GM23338 (cell line): ENCODE measurements around the gene PEAK3. TPM values are rescaled to one million over a fixed set of nuclear protein-coding genes. Genes with fewer than 3 reads are reported as not detected.

Experiments used
- ATAC-seq: fragments of 200-7000 bp; cut with Tn5 transposase; 3 replicates; pipeline ENCODE4 v1.9.1; 2020
- DNase-seq: peaks from one replicate; pipeline ENCODE4 v3.0.0-alpha.2; 2015; ENCODE audit warnings: low spot score
- H2AFZ ChIP-seq: fragments of 200-600 bp; sonication (generic); 2 replicates; pipeline ENCODE4 v1.8.0; 2016; ENCODE audit warnings: antibody characterized with exemption, mild to moderate bottlenecking, moderate library complexity
- H3F3A ChIP-seq: fragments of 200-600 bp; sonication (generic); replicated peaks from 2 replicates; pipeline ENCODE4 v1.8.0; 2017; ENCODE audit warnings: antibody characterized with exemption, mixed run types, low read depth
- H3K27ac ChIP-seq: fragments of 200-600 bp; sonication (generic); 2 replicates; pipeline ENCODE4 v1.6.1; 2016; ENCODE audit warnings: low read depth
- H3K27me3 ChIP-seq: fragments of 200-600 bp; sonication (generic); 2 replicates; pipeline ENCODE4 v1.8.0; 2016; ENCODE audit warnings: mild to moderate bottlenecking, mixed run types, moderate library complexity; ENCODE audit not compliant: insufficient read depth
- H3K36me3 ChIP-seq: fragments of 200-600 bp; sonication (generic); 2 replicates; pipeline ENCODE4 v1.8.0; 2016; ENCODE audit warnings: mild to moderate bottlenecking; ENCODE audit not compliant: insufficient read depth
- H3K4me1 ChIP-seq: fragments of 200-600 bp; sonication (generic); 2 replicates; pipeline ENCODE4 v1.8.0; 2016; ENCODE audit warnings: mild to moderate bottlenecking, moderate library complexity; ENCODE audit not compliant: insufficient read depth
- H3K4me2 ChIP-seq: fragments of 200-600 bp; sonication (generic); 2 replicates; pipeline ENCODE4 v1.7.1; 2017; ENCODE audit warnings: mixed run types
- H3K4me3 ChIP-seq: fragments of 200-600 bp; sonication (generic); 2 replicates; pipeline ENCODE4 v1.6.1; 2016; ENCODE audit warnings: mixed run types
- H3K79me2 ChIP-seq: fragments of 200-600 bp; sonication (generic); replicated peaks from 2 replicates; pipeline ENCODE4 v1.8.0; 2017; ENCODE audit warnings: mild to moderate bottlenecking; ENCODE audit not compliant: insufficient read depth
- H3K9me2 ChIP-seq: fragments of 200-600 bp; sonication (generic); 2 replicates; pipeline ENCODE4 v1.8.0; 2017; ENCODE audit not compliant: insufficient read depth
- H4K20me1 ChIP-seq: fragments of 200-600 bp; sonication (generic); replicated peaks from 2 replicates; pipeline ENCODE4 v1.8.0; 2017; ENCODE audit warnings: mild to moderate bottlenecking; ENCODE audit not compliant: insufficient read depth
- H3K27ac Mint-ChIP-seq: 2 replicates; pipeline ENCODE4 v1.8.0; 2020; ENCODE audit warnings: inconsistent platforms, mild to moderate bottlenecking, moderate library complexity, mixed read lengths
- H3K27me3 Mint-ChIP-seq: 3 replicates; pipeline ENCODE4 v1.8.0; 2022; ENCODE audit warnings: low read depth, mild to moderate bottlenecking, moderate library complexity, mixed read lengths, inconsistent platforms; ENCODE audit not compliant: insufficient read depth, poor library complexity
- H3K36me3 Mint-ChIP-seq: 3 replicates; pipeline ENCODE4 v1.8.0; 2021; ENCODE audit warnings: low read depth, mild to moderate bottlenecking, inconsistent platforms, moderate library complexity, mixed read lengths
- H3K4me1 Mint-ChIP-seq: 3 replicates; pipeline ENCODE4 v1.8.0; 2020; ENCODE audit warnings: mild to moderate bottlenecking, inconsistent platforms, mixed read lengths
- H3K4me3 Mint-ChIP-seq: 3 replicates; pipeline ENCODE4 v1.8.0; 2021; ENCODE audit warnings: moderate library complexity, mild to moderate bottlenecking, inconsistent platforms, mixed read lengths
- H3K9me3 Mint-ChIP-seq: 3 replicates; pipeline ENCODE4 v1.8.0; 2020; ENCODE audit warnings: moderate library complexity, mild to moderate bottlenecking, inconsistent platforms, mixed read lengths
- CREB1 ChIP-seq: fragments of 250-450 bp; sonication (Bioruptor Pico); IDR thresholded peaks from 2 replicates; pipeline ENCODE4 v1.5.0; 2020; ENCODE audit warnings: low read depth, mild to moderate bottlenecking, moderate library complexity
- CTCF ChIP-seq, 2 experiments: fragments of 200-600 bp in 1 of 2; sonication (generic) in 1 of 2; conservative IDR thresholded peaks; 2 replicates each; pipeline versions ENCODE4 v1.5.1 to v1.6.1; 2016 to 2017; ENCODE audit warnings: antibody characterized with exemption in 2 of 2, low read depth in 2 of 2, mild to moderate bottlenecking in 2 of 2, moderate library complexity in 1 of 2
- ETS1 ChIP-seq: IDR thresholded peaks from 2 replicates; pipeline ENCODE4 v1.6.1; 2016; ENCODE audit warnings: antibody characterized with exemption
- EZH2 ChIP-seq: fragments of 200-600 bp; sonication (generic); IDR thresholded peaks from one replicate; pipeline ENCODE4 v1.8.0; 2017; ENCODE audit warnings: antibody characterized with exemption, mild to moderate bottlenecking, low read depth; ENCODE audit not compliant: unreplicated experiment
- NANOG ChIP-seq: IDR thresholded peaks from 2 replicates; pipeline ENCODE4 v1.6.1; 2016; ENCODE audit warnings: antibody characterized with exemption, borderline replicate concordance
- STAT1 ChIP-seq: IDR thresholded peaks from one replicate; pipeline ENCODE4 v1.6.1; 2016; ENCODE audit warnings: antibody characterized with exemption; ENCODE audit not compliant: unreplicated experiment
- polyA plus RNA-seq: library from polyadenylated mRNA; unstranded; fragments of >200 nt; fragmentation: Nextera tagmentation; extraction: Ambion mirVana; gene quantifications from 2 replicates; pipeline ENCODE4 v1.2.1, GENCODE V29; 2016
- total RNA-seq: library from RNA; depleted of rRNA; stranded (reverse); fragments of >200 nt; shearing (Covaris generic); gene quantifications from 2 replicates; pipeline ENCODE4 v1.2.3, GENCODE V29; 2014
- TF ChIP-seq, protein P1 (sequence below): fragments of 250-450 bp; sonication (Bioruptor Pico); IDR thresholded peaks from 2 replicates; pipeline ENCODE4 v1.5.0; 2020; ENCODE audit warnings: mild to moderate bottlenecking, moderate library complexity

The PEAK3 gene
- total and polyA plus RNA-seq, 2 experiments from 2014 or later, result not detected

DNA sequence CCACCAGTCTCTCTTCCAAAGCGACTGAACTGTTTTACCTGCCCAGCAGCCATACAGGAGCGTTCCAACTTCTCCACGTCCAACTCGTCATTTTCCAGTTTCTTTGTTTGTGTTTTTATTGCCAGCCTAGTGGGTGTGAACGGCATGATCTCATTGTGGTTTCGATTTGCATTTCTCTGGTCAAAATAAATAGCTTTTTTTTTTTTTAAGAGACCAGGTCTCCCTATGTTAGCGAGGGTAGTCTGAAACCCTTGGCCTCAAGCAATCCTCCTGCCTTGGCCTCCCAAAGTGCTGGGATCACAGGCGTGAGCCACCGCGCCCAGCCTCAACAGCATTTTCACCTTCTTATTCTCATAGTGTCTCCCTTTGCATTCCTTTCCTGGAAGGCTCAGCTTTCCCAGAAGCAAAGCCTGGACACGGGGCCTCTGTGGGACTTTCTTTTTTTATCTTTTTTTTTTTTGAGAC lies 21.6 kb downstream of the PEAK3 start:
- H3K4me1 Mint-ChIP-seq, result no peaks in the 10 kb centered on the region
- H3K27ac ChIP-seq, result no peak overlapping the region
- H2AFZ ChIP-seq, result no peak overlapping the region
- H3K79me2 ChIP-seq, result no peaks in the 10 kb centered on the region
- no peaks in the 10 kb centered on the region for H3K9me3 Mint-ChIP-seq
- ATAC-seq (no peak), DNase-seq (no peak)
- H3K4me1 ChIP-seq, result no peaks in the 10 kb centered on the region; the same call in 1 of the 2 replicates
- no peak overlapping the region for H3K27ac Mint-ChIP-seq
- no peak overlapping the region for H3K4me3 ChIP-seq
- H3K4me3 Mint-ChIP-seq, result no peak overlapping the region
- no peak overlapping the region for H3K4me2 ChIP-seq
- no peaks in the 10 kb centered on the region for H3K36me3 ChIP-seq
- TF ChIP-seq CREB1 (CRISPR knock-in tag), result no peak
- TF ChIP-seq STAT1, result no peak
- TF ChIP-seq NANOG, result no peak
- no peaks in the 10 kb centered on the region for H3K9me2 ChIP-seq
- peaks cover 9% of the 10 kb centered on the region for H3K27me3 Mint-ChIP-seq
- no peaks in the 10 kb centered on the region for H4K20me1 ChIP-seq
- no peaks in the 10 kb centered on the region for H3F3A ChIP-seq
- H3K27me3 ChIP-seq, result no peaks in the 10 kb centered on the region
- no peaks in the 10 kb centered on the region for H3K36me3 Mint-ChIP-seq

GRCh38 chr19:2259336-2259735 lies 22.6 kb downstream of the PEAK3 start:
- H3K4me3 Mint-ChIP-seq, result no peak overlapping the region
- H3K4me1 Mint-ChIP-seq, result no peaks in the 10 kb centered on the region
- TF ChIP-seq CTCF (conservative IDR thresholded peaks at IDR 0.05; ENCODE audit: low read depth in 2 of 2) (no peak), STAT1 (no peak), ETS1 (no peak), EZH2 (no peak), NANOG (no peak)
- TF ChIP-seq, protein P1, sequence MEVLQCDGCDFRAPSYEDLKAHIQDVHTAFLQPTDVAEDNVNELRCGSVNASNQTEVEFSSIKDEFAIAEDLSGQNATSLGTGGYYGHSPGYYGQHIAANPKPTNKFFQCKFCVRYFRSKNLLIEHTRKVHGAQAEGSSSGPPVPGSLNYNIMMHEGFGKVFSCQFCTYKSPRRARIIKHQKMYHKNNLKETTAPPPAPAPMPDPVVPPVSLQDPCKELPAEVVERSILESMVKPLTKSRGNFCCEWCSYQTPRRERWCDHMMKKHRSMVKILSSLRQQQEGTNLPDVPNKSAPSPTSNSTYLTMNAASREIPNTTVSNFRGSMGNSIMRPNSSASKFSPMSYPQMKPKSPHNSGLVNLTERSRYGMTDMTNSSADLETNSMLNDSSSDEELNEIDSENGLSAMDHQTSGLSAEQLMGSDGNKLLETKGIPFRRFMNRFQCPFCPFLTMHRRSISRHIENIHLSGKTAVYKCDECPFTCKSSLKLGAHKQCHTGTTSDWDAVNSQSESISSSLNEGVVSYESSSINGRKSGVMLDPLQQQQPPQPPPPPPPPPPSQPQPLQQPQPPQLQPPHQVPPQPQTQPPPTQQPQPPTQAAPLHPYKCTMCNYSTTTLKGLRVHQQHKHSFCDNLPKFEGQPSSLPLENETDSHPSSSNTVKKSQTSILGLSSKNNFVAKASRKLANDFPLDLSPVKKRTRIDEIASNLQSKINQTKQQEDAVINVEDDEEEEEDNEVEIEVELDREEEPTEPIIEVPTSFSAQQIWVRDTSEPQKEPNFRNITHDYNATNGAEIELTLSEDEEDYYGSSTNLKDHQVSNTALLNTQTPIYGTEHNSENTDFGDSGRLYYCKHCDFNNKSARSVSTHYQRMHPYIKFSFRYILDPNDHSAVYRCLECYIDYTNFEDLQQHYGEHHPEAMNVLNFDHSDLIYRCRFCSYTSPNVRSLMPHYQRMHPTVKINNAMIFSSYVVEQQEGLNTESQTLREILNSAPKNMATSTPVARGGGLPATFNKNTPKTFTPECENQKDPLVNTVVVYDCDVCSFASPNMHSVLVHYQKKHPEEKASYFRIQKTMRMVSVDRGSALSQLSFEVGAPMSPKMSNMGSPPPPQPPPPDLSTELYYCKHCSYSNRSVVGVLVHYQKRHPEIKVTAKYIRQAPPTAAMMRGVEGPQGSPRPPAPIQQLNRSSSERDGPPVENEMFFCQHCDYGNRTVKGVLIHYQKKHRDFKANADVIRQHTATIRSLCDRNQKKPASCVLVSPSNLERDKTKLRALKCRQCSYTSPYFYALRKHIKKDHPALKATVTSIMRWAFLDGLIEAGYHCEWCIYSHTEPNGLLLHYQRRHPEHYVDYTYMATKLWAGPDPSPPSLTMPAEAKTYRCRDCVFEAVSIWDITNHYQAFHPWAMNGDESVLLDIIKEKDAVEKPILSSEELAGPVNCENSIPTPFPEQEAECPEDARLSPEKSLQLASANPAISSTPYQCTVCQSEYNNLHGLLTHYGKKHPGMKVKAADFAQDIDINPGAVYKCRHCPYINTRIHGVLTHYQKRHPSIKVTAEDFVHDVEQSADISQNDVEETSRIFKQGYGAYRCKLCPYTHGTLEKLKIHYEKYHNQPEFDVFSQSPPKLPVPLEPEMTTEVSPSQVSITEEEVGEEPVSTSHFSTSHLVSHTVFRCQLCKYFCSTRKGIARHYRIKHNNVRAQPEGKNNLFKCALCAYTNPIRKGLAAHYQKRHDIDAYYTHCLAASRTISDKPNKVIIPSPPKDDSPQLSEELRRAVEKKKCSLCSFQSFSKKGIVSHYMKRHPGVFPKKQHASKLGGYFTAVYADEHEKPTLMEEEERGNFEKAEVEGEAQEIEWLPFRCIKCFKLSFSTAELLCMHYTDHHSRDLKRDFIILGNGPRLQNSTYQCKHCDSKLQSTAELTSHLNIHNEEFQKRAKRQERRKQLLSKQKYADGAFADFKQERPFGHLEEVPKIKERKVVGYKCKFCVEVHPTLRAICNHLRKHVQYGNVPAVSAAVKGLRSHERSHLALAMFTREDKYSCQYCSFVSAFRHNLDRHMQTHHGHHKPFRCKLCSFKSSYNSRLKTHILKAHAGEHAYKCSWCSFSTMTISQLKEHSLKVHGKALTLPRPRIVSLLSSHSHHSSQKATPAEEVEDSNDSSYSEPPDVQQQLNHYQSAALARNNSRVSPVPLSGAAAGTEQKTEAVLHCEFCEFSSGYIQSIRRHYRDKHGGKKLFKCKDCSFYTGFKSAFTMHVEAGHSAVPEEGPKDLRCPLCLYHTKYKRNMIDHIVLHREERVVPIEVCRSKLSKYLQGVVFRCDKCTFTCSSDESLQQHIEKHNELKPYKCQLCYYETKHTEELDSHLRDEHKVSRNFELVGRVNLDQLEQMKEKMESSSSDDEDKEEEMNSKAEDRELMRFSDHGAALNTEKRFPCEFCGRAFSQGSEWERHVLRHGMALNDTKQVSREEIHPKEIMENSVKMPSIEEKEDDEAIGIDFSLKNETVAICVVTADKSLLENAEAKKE (CRISPR knock-in tag), result no peak
- Histone ChIP-seq H3K4me1 (no peaks in the 10 kb centered on the region; the same call in 1 of the 2 replicates), H3K79me2 (no peaks in the 10 kb centered on the region), H3K9me2 (no peaks in the 10 kb centered on the region), H4K20me1 (no peaks in the 10 kb centered on the region), H3K27me3 (0 out of 2 replicates have a peak, but pooled peaks cover under 1% of the 10 kb centered on the region), H2AFZ (no peak overlapping the region), H3K27ac (no peak overlapping the region), H3K4me3 (no peak overlapping the region), H3K4me2 (no peak overlapping the region), H3K36me3 (no peaks in the 10 kb centered on the region), H3F3A (peaks cover 2% of the 10 kb centered on the region; the same call in 1 of the 2 replicates)
- peaks cover 10% of the 10 kb centered on the region for H3K27me3 Mint-ChIP-seq
- no peaks in the 10 kb centered on the region for H3K9me3 Mint-ChIP-seq
- no peaks in the 10 kb centered on the region for H3K36me3 Mint-ChIP-seq
- ATAC-seq (no peak), DNase-seq (no peak)
- no peak overlapping the region for H3K27ac Mint-ChIP-seq
